Measurements from ENCODE around the gene TNS1.
A peak's percentile ranks its signal among the peaks of the same experiment; 100 is the strongest.

Gene TNS1

DNA sequence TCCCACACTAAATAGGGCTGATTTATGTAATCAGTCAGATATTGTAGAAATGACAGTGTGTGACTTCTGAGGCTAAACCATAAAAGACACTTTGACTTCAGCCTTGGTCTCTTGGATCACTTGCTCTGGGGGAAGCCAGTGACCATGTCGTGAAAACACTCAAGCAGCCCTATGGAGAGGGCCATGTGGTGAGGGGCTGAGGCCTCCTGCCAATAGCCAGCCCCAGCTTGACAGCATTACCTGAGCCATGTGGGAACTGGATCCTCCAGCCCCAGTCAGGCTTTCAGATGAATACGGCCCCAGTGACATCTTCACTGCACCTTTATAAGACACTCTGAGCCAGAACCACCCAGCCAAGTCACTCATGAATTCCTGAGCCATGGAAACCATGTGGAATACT lies 20.8 kb downstream of the TNS1 start:
- Histone ChIP-seq H3K36me3 (ENCODE audit: insufficient read depth, low read length) (peaks cover 2% of the 10 kb centered on the region), H3K9ac (ENCODE audit: low read depth, low read length) (no peak overlapping the region), H3K4me1 (ENCODE audit: control insufficient read depth, insufficient read depth, low read length) (peaks cover 17% of the 10 kb centered on the region), H3K4me3 (ENCODE audit: low read length) (no peak overlapping the region), H3K27me3 (ENCODE audit: control insufficient read depth, insufficient read depth, low read length) (no peaks in the 10 kb centered on the region), H3K4me2 (ENCODE audit: low read length) (no peak overlapping the region), H3K9me3 (replicated peaks; ENCODE audit: low read length) (no peaks in the 10 kb centered on the region)

DNA sequence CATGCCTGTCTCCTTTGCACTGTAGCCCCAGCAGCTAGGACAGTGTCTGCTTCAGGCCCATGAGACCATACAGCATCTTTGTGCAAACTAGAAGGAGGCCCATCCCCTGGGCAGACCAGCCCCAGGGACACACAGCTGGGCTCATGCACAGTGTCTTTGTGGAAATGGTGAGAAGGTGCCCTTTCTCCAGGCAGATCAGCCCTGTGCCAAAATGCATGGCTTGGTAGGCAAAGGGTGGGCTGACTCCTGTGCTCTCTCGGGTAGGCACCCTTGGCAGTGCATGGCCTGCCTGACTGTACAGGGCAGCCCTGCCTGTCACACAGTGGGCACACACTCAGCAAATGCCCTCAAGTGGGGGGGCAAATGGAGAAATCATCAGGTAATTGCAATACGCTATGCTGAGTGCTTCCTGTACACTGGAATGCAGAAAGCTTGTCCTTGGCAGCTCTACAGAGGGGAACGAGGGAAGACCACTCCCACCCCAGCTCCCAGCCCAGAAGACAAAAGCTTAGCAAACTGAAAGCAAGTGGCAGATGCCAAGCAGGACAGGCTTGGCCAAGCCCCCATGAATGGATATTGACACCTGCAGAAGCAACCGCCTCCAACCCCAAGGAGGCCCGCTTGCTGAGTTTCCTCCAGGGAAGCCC lies 21.6 kb downstream of the TNS1 start:
- Histone ChIP-seq H3K27me3 (ENCODE audit: control insufficient read depth, insufficient read depth, low read length) (no peaks in the 10 kb centered on the region), H3K4me2 (ENCODE audit: low read length) (no peak overlapping the region), H3K9ac (ENCODE audit: low read depth, low read length) (no peak overlapping the region), H3K4me1 (ENCODE audit: control insufficient read depth, insufficient read depth, low read length) (peaks cover 17% of the 10 kb centered on the region), H3K4me3 (ENCODE audit: low read length) (no peak overlapping the region), H3K9me3 (replicated peaks; ENCODE audit: low read length) (no peaks in the 10 kb centered on the region), H3K36me3 (ENCODE audit: insufficient read depth, low read length) (peaks cover 2% of the 10 kb centered on the region)

GRCh38 chr2:217980591-217980990 lies 22.2 kb downstream of the TNS1 start:
- Histone ChIP-seq H3K9me3 (replicated peaks; ENCODE audit: low read length) (no peaks in the 10 kb centered on the region), H3K4me1 (ENCODE audit: control insufficient read depth, insufficient read depth, low read length) (peaks cover 17% of the 10 kb centered on the region), H3K4me3 (ENCODE audit: low read length) (no peak overlapping the region), H3K27me3 (ENCODE audit: control insufficient read depth, insufficient read depth, low read length) (no peaks in the 10 kb centered on the region), H3K9ac (ENCODE audit: low read depth, low read length) (no peak overlapping the region), H3K4me2 (ENCODE audit: low read length) (no peak overlapping the region), H3K36me3 (ENCODE audit: insufficient read depth, low read length) (peaks cover 2% of the 10 kb centered on the region)

- Histone ChIP-seq H3K27me3 (ENCODE audit: control insufficient read depth, insufficient read depth, low read length) (no peaks in the 10 kb centered on the region), H3K9me3 (replicated peaks; ENCODE audit: low read length) (no peaks in the 10 kb centered on the region)
Measured at GRCh38 chr2:217980036-217980435, 22.8 kb downstream of the TNS1 start.

GRCh38 chr2:217979151-217979811 lies 23.5 kb downstream of the TNS1 start:
- H3K4me1 ChIP-seq (ENCODE audit: control insufficient read depth, insufficient read depth, low read length), result peaks cover 17% of the 10 kb centered on the region
- peak overlapping the region; percentile 67 for H3K4me3 ChIP-seq (ENCODE audit: low read length)
- H3K27me3 ChIP-seq (ENCODE audit: control insufficient read depth, insufficient read depth, low read length), result no peaks in the 10 kb centered on the region
- peak overlapping the region; percentile 81 for H3K4me2 ChIP-seq (ENCODE audit: low read length)
- peak overlapping the region; percentile 60 for H3K9ac ChIP-seq (ENCODE audit: low read depth, low read length)
- H3K36me3 ChIP-seq (ENCODE audit: insufficient read depth, low read length), result peaks cover 2% of the 10 kb centered on the region
- no peaks in the 10 kb centered on the region for H3K9me3 ChIP-seq (replicated peaks; ENCODE audit: low read length)

More at GRCh38 chr2:217980036-217980435, 22.8 kb downstream of the TNS1 start:
- Histone ChIP-seq H3K4me3 (ENCODE audit: low read length) (no peak overlapping the region), H3K4me2 (ENCODE audit: low read length) (no peak overlapping the region), H3K4me1 (ENCODE audit: control insufficient read depth, insufficient read depth, low read length) (peaks cover 17% of the 10 kb centered on the region), H3K36me3 (ENCODE audit: insufficient read depth, low read length) (peaks cover 2% of the 10 kb centered on the region), H3K9ac (ENCODE audit: low read depth, low read length) (no peak overlapping the region)

GRCh38 chr2:217978536-217979150 lies 24.2 kb downstream of the TNS1 start:
- Histone ChIP-seq H3K4me1 (ENCODE audit: control insufficient read depth, insufficient read depth, low read length) (peaks cover 17% of the 10 kb centered on the region), H3K4me3 (ENCODE audit: low read length) (peak overlapping the region; percentile 67), H3K36me3 (ENCODE audit: insufficient read depth, low read length) (peaks cover 2% of the 10 kb centered on the region), H3K9me3 (replicated peaks; ENCODE audit: low read length) (no peaks in the 10 kb centered on the region), H3K27me3 (ENCODE audit: control insufficient read depth, insufficient read depth, low read length) (no peaks in the 10 kb centered on the region), H3K9ac (ENCODE audit: low read depth, low read length) (peak overlapping the region; percentile 60), H3K4me2 (ENCODE audit: low read length) (peak overlapping the region; percentile 81)

- H3K36me3 ChIP-seq (ENCODE audit: insufficient read depth, low read length), result no peaks in the 10 kb centered on the region
- H3K9ac ChIP-seq (ENCODE audit: low read depth, low read length), result no peak overlapping the region
- no peak overlapping the region for H3K4me3 ChIP-seq (ENCODE audit: low read length)
Measured at GRCh38 chr2:217977840-217978535, 24.8 kb downstream of the TNS1 start.

GRCh38 chr2:217976301-217976700 lies 26.5 kb downstream of the TNS1 start:
- H3K36me3 ChIP-seq (ENCODE audit: insufficient read depth, low read length), result no peaks in the 10 kb centered on the region
- no peak overlapping the region for H3K9ac ChIP-seq (ENCODE audit: low read depth, low read length)
- no peaks in the 10 kb centered on the region for H3K9me3 ChIP-seq (replicated peaks; ENCODE audit: low read length)
- H3K4me2 ChIP-seq (ENCODE audit: low read length), result no peak overlapping the region
- no peak overlapping the region for H3K4me3 ChIP-seq (ENCODE audit: low read length)
- H3K4me1 ChIP-seq (ENCODE audit: control insufficient read depth, insufficient read depth, low read length), result peaks cover 17% of the 10 kb centered on the region
- H3K27me3 ChIP-seq (ENCODE audit: control insufficient read depth, insufficient read depth, low read length), result no peaks in the 10 kb centered on the region

More at GRCh38 chr2:217977840-217978535, 24.8 kb downstream of the TNS1 start:
- Histone ChIP-seq H3K27me3 (ENCODE audit: control insufficient read depth, insufficient read depth, low read length) (no peaks in the 10 kb centered on the region), H3K4me2 (ENCODE audit: low read length) (no peak overlapping the region), H3K4me1 (ENCODE audit: control insufficient read depth, insufficient read depth, low read length) (peaks cover 17% of the 10 kb centered on the region), H3K9me3 (replicated peaks; ENCODE audit: low read length) (no peaks in the 10 kb centered on the region)

GRCh38 chr2:217975626-217976025 lies 27.2 kb downstream of the TNS1 start:
- no peak overlapping the region for H3K4me2 ChIP-seq (ENCODE audit: low read length)

GRCh38 chr2:217974389-217975005 lies 28.3 kb downstream of the TNS1 start:
- no peak overlapping the region for H3K9ac ChIP-seq (ENCODE audit: low read depth, low read length)
- H3K36me3 ChIP-seq (ENCODE audit: insufficient read depth, low read length), result no peaks in the 10 kb centered on the region
- no peaks in the 10 kb centered on the region for H3K9me3 ChIP-seq (replicated peaks; ENCODE audit: low read length)
- peaks cover 9% of the 10 kb centered on the region for H3K4me1 ChIP-seq (ENCODE audit: control insufficient read depth, insufficient read depth, low read length)
- no peak overlapping the region for H3K4me2 ChIP-seq (ENCODE audit: low read length)
- H3K4me3 ChIP-seq (ENCODE audit: low read length), result no peak overlapping the region
- no peaks in the 10 kb centered on the region for H3K27me3 ChIP-seq (ENCODE audit: control insufficient read depth, insufficient read depth, low read length)

More at GRCh38 chr2:217975626-217976025, 27.2 kb downstream of the TNS1 start:
- H3K4me1 ChIP-seq (ENCODE audit: control insufficient read depth, insufficient read depth, low read length), result peaks cover 17% of the 10 kb centered on the region
- H3K27me3 ChIP-seq (ENCODE audit: control insufficient read depth, insufficient read depth, low read length), result no peaks in the 10 kb centered on the region
- H3K9me3 ChIP-seq (replicated peaks; ENCODE audit: low read length), result no peaks in the 10 kb centered on the region
- no peak overlapping the region for H3K9ac ChIP-seq (ENCODE audit: low read depth, low read length)
- H3K4me3 ChIP-seq (ENCODE audit: low read length), result no peak overlapping the region
- no peaks in the 10 kb centered on the region for H3K36me3 ChIP-seq (ENCODE audit: insufficient read depth, low read length)
